Left lobe of liver (tissue), 2 donors: ENCODE results near the gene ELF3. TPM values are rescaled to one million over a fixed set of nuclear protein-coding genes. Genes with fewer than 3 reads are reported as not detected.
"Not testable (repeated sequence)": the region's sequence is repeated elsewhere in the genome, so short reads cannot be mapped to it uniquely, and the experiment has no call there.

ENCODE experiments used
- ATAC-seq: fragments of 200-7000 bp; cut with Tn5 transposase; one replicate; pipeline ENCODE4 v1.9.1; 2020; ENCODE audit warnings: mild to moderate bottlenecking, moderate library complexity
- DNase-seq: peaks from one replicate; pipeline ENCODE4 v3.0.0-alpha.2; 2020; ENCODE audit warnings: low spot score
- total RNA-seq: library from RNA; stranded (reverse); gene quantifications from one replicate; pipeline ENCODE4 v1.2.1, GENCODE V29; 2021
- donor health status: DM: no; HTN: no; CAD: no; lungs with moderate emphysema.
- donor health status: DM: no; HTN: yes; CAD: no.

The ELF3 gene
- total RNA-seq, 1 donor from 2014 or later, result 16.2 TPM

- no peak for ATAC-seq
- no peak for DNase-seq
These were observed 52.7 kb downstream of the ELF3 start for GRCh38 chr1:202063093-202063492.

- not testable (repeated sequence) for ATAC-seq, DNase-seq
These were observed 54.5 kb downstream of the ELF3 start for GRCh38 chr1:202064889-202065312.

Other genes with a start within 250 kb of the ELF3 start
- gene IPO9, start 181.4 kb upstream of the ELF3 start, total RNA-seq, result 21.3 TPM
- 4.4 TPM for gene SHISA4, start 121.7 kb upstream of the ELF3 start, total RNA-seq
- 1.0 TPM for gene LMOD1, start 64.0 kb upstream of the ELF3 start, total RNA-seq
- 42.0 TPM for gene TIMM17A, start 55.1 kb upstream of the ELF3 start, total RNA-seq
- gene RNPEP, start 27.9 kb upstream of the ELF3 start, total RNA-seq, result 36.3 TPM
- not detected for gene GPR37L1, start 112.3 kb downstream of the ELF3 start, total RNA-seq
- 34.6 TPM for gene ARL8A, start 134.2 kb downstream of the ELF3 start, total RNA-seq
- 0.86 TPM for gene PTPN7, start 150.0 kb downstream of the ELF3 start, total RNA-seq
- gene LGR6, start 183.2 kb downstream of the ELF3 start, total RNA-seq, result 1.4 TPM